T-helper 2 cell treated with Interferon-gamma antibody and Interleukin-4, amounts not matched to agents 5 μg/mL and 100 μg/mL, for 36 hours (primary cell): ENCODE results near the gene LARP1.

Experiments
- DNase-seq: peaks from one replicate; pipeline ENCODE4 v3.0.0; 2021; ENCODE audit warnings: low spot score
- H3K27ac Mint-ChIP-seq: one replicate; pipeline ENCODE4 v1.8.0; 2021; ENCODE audit warnings: mild to moderate bottlenecking, mixed read lengths
- H3K27me3 Mint-ChIP-seq: one replicate; pipeline ENCODE4 v1.8.0; 2021; ENCODE audit warnings: low read depth, mixed read lengths
- H3K36me3 Mint-ChIP-seq: one replicate; pipeline ENCODE4 v1.8.0; 2021; ENCODE audit warnings: low read depth, mixed read lengths
- H3K4me1 Mint-ChIP-seq: one replicate; pipeline ENCODE4 v1.8.0; 2021; ENCODE audit warnings: low read depth, mixed read lengths
- H3K4me3 Mint-ChIP-seq: one replicate; pipeline ENCODE4 v1.8.0; 2022; ENCODE audit warnings: mild to moderate bottlenecking, moderate library complexity, mixed read lengths
- H3K9me3 Mint-ChIP-seq: one replicate; pipeline ENCODE4 v1.8.0; 2021; ENCODE audit warnings: mixed read lengths

The LARP1 gene

GRCh38 chr5:154761046-154761736 is 6.0 kb downstream of the LARP1 start:
- Mint-ChIP-seq H3K36me3 (peaks cover 16% of the 10 kb centered on the region), H3K4me3 (peak overlapping the region; percentile 57), H3K9me3 (no peaks in the 10 kb centered on the region), H3K4me1 (peaks cover 56% of the 10 kb centered on the region), H3K27me3 (no peaks in the 10 kb centered on the region), H3K27ac (peak overlapping the region; percentile 78)
- peak; percentile 18 for DNase-seq

GRCh38 chr5:154762261-154762660 is 7.1 kb downstream of the LARP1 start:
- Mint-ChIP-seq H3K9me3 (no peaks in the 10 kb centered on the region), H3K36me3 (peaks cover 13% of the 10 kb centered on the region), H3K4me3 (no peak overlapping the region), H3K4me1 (peaks cover 61% of the 10 kb centered on the region), H3K27me3 (no peaks in the 10 kb centered on the region), H3K27ac (no peak overlapping the region)
- DNase-seq, result no peak

GRCh38 chr5:154762700-154763099 is 7.5 kb downstream of the LARP1 start:
- no peak overlapping the region for H3K4me3 Mint-ChIP-seq
- H3K9me3 Mint-ChIP-seq, result no peaks in the 10 kb centered on the region
- H3K4me1 Mint-ChIP-seq, result peaks cover 66% of the 10 kb centered on the region
- H3K27ac Mint-ChIP-seq, result no peak overlapping the region
- H3K36me3 Mint-ChIP-seq, result peaks cover 10% of the 10 kb centered on the region
- H3K27me3 Mint-ChIP-seq, result no peaks in the 10 kb centered on the region
- no peak for DNase-seq

- H3K27me3 Mint-ChIP-seq, result no peaks in the 10 kb centered on the region
- H3K4me3 Mint-ChIP-seq, result no peak overlapping the region
- no peak for DNase-seq
- H3K4me1 Mint-ChIP-seq, result peaks cover 59% of the 10 kb centered on the region
- peaks cover 8% of the 10 kb centered on the region for H3K36me3 Mint-ChIP-seq
- no peaks in the 10 kb centered on the region for H3K9me3 Mint-ChIP-seq
- peak overlapping the region; percentile 0 for H3K27ac Mint-ChIP-seq
Measured at GRCh38 chr5:154764967-154765366, 9.8 kb downstream of the LARP1 start.

GRCh38 chr5:154765396-154765925 is 10.3 kb downstream of the LARP1 start:
- Mint-ChIP-seq H3K4me3 (no peak overlapping the region), H3K4me1 (peaks cover 58% of the 10 kb centered on the region), H3K9me3 (no peaks in the 10 kb centered on the region), H3K36me3 (peaks cover 8% of the 10 kb centered on the region), H3K27me3 (no peaks in the 10 kb centered on the region), H3K27ac (no peak overlapping the region)
- no peak for DNase-seq

- H3K4me3 Mint-ChIP-seq, result no peak overlapping the region
- H3K27me3 Mint-ChIP-seq, result no peaks in the 10 kb centered on the region
- peaks cover 4% of the 10 kb centered on the region for H3K36me3 Mint-ChIP-seq
- DNase-seq, result no peak
- peaks cover 45% of the 10 kb centered on the region for H3K4me1 Mint-ChIP-seq
- H3K27ac Mint-ChIP-seq, result peak overlapping the region; percentile 45
- H3K9me3 Mint-ChIP-seq, result no peaks in the 10 kb centered on the region
Measured at GRCh38 chr5:154766558-154767281, 11.5 kb downstream of the LARP1 start.

- no peaks in the 10 kb centered on the region for H3K27me3 Mint-ChIP-seq
Measured at GRCh38 chr5:154767576-154767975, 12.4 kb downstream of the LARP1 start.

GRCh38 chr5:154768207-154768606 is 13.0 kb downstream of the LARP1 start:
- Mint-ChIP-seq H3K36me3 (peaks cover 4% of the 10 kb centered on the region), H3K4me3 (no peak overlapping the region), H3K27ac (no peak overlapping the region), H3K4me1 (peaks cover 38% of the 10 kb centered on the region), H3K27me3 (no peaks in the 10 kb centered on the region), H3K9me3 (no peaks in the 10 kb centered on the region)
- DNase-seq, result no peak

More at GRCh38 chr5:154767576-154767975, 12.4 kb downstream of the LARP1 start:
- peak overlapping the region; percentile 3 for H3K27ac Mint-ChIP-seq
- peak overlapping the region; percentile 0 for H3K4me3 Mint-ChIP-seq
- peaks cover 40% of the 10 kb centered on the region for H3K4me1 Mint-ChIP-seq
- H3K9me3 Mint-ChIP-seq, result no peaks in the 10 kb centered on the region
- peaks cover 4% of the 10 kb centered on the region for H3K36me3 Mint-ChIP-seq
- DNase-seq, result no peak

GRCh38 chr5:154770111-154770510 is 14.9 kb downstream of the LARP1 start:
- Mint-ChIP-seq H3K9me3 (no peaks in the 10 kb centered on the region), H3K36me3 (no peaks in the 10 kb centered on the region), H3K27ac (peak overlapping the region; percentile 63), H3K27me3 (no peaks in the 10 kb centered on the region), H3K4me1 (peaks cover 43% of the 10 kb centered on the region), H3K4me3 (peak overlapping the region; percentile 5)
- no peak for DNase-seq

- Mint-ChIP-seq H3K4me1 (peaks cover 35% of the 10 kb centered on the region), H3K36me3 (no peaks in the 10 kb centered on the region), H3K4me3 (no peak overlapping the region), H3K27me3 (no peaks in the 10 kb centered on the region), H3K27ac (no peak overlapping the region), H3K9me3 (no peaks in the 10 kb centered on the region)
- DNase-seq, result no peak
Measured at GRCh38 chr5:154771383-154771901, 16.3 kb downstream of the LARP1 start.

- Mint-ChIP-seq H3K9me3 (no peaks in the 10 kb centered on the region), H3K27ac (no peak overlapping the region), H3K4me1 (peaks cover 23% of the 10 kb centered on the region), H3K4me3 (no peak overlapping the region), H3K36me3 (no peaks in the 10 kb centered on the region), H3K27me3 (no peaks in the 10 kb centered on the region)
- no peak for DNase-seq
Measured at GRCh38 chr5:154773326-154773725, 18.1 kb downstream of the LARP1 start.

- Mint-ChIP-seq H3K27me3 (no peaks in the 10 kb centered on the region), H3K4me3 (no peak overlapping the region), H3K4me1 (peaks cover 22% of the 10 kb centered on the region), H3K36me3 (no peaks in the 10 kb centered on the region), H3K9me3 (no peaks in the 10 kb centered on the region), H3K27ac (no peak overlapping the region)
- DNase-seq, result no peak
Measured at GRCh38 chr5:154776167-154776566, 21.0 kb downstream of the LARP1 start.

GRCh38 chr5:154778534-154778933 is 23.4 kb downstream of the LARP1 start:
- Mint-ChIP-seq H3K9me3 (no peaks in the 10 kb centered on the region), H3K27me3 (no peaks in the 10 kb centered on the region)

GRCh38 chr5:154779105-154779504 is 23.9 kb downstream of the LARP1 start:
- H3K27me3 Mint-ChIP-seq, result no peaks in the 10 kb centered on the region
- no peak overlapping the region for H3K27ac Mint-ChIP-seq
- H3K4me3 Mint-ChIP-seq, result no peak overlapping the region
- no peak for DNase-seq
- H3K9me3 Mint-ChIP-seq, result no peaks in the 10 kb centered on the region
- no peaks in the 10 kb centered on the region for H3K36me3 Mint-ChIP-seq
- peaks cover 21% of the 10 kb centered on the region for H3K4me1 Mint-ChIP-seq

More at GRCh38 chr5:154778534-154778933, 23.4 kb downstream of the LARP1 start:
- Mint-ChIP-seq H3K4me1 (peaks cover 22% of the 10 kb centered on the region), H3K4me3 (no peak overlapping the region), H3K27ac (no peak overlapping the region), H3K36me3 (no peaks in the 10 kb centered on the region)
- no peak for DNase-seq
